Kidney (tissue), 14 donors: ENCODE data around the gene SCN5A. TPM values are rescaled to one million over a fixed set of nuclear protein-coding genes. Genes with fewer than 3 reads are reported as not detected.

Source experiments
- DNase-seq, 5 donors: peaks; one replicate each; pipeline ENCODE4 v3.0.0-alpha.2; 2013 to 2020
- FAIRE-seq: peaks from 2 replicates; lab custom pipeline; 2012; peaks lifted over from hg19 to GRCh38; lab: Jason Lieb, UNC
- H3K27ac ChIP-seq, 2 donors: one replicate each; pipeline ENCODE4 v1.7.0; 2013; ENCODE audit warnings: low read depth in 2 of 2, low read length in 2 of 2, inconsistent platforms in 1 of 2
- H3K27me3 ChIP-seq: one replicate; pipeline ENCODE4 v1.7.1; 2013; ENCODE audit warnings: low read length, inconsistent platforms; ENCODE audit not compliant: control insufficient read depth, insufficient read depth
- H3K36me3 ChIP-seq, 3 donors: one replicate each; pipeline versions ENCODE4 v1.7.0 to v1.7.1; 2013; ENCODE audit warnings: low read length in 3 of 3, control low read depth in 1 of 3, inconsistent platforms in 1 of 3; ENCODE audit not compliant: insufficient read depth in 3 of 3, control insufficient read depth in 2 of 3
- H3K4me1 ChIP-seq, 3 donors: one replicate each; pipeline versions ENCODE4 v1.7.0 to v1.7.1; 2013; ENCODE audit warnings: low read length in 3 of 3, inconsistent platforms in 1 of 3, low read depth in 1 of 3; ENCODE audit not compliant: control insufficient read depth in 2 of 3, insufficient read depth in 2 of 3
- H3K4me3 ChIP-seq, 3 donors: one replicate each; pipeline versions ENCODE4 v1.7.0 to v1.8.1; 2013; ENCODE audit warnings: low read length in 3 of 3, control low read depth in 1 of 3, inconsistent platforms in 1 of 3
- H3K9ac ChIP-seq, 3 donors: one replicate each; pipeline versions ENCODE4 v1.7.0 to v1.7.1; 2013; ENCODE audit warnings: low read length in 3 of 3, control low read depth in 1 of 3, inconsistent platforms in 1 of 3
- H3K9me3 ChIP-seq, 3 donors: one replicate each; pipeline versions ENCODE4 v1.7.0 to v1.7.1; 2013; ENCODE audit warnings: low read length in 3 of 3, control low read depth in 1 of 3, inconsistent platforms in 1 of 3; ENCODE audit not compliant: control insufficient read depth in 2 of 3, insufficient read depth in 1 of 3
- CTCF ChIP-seq: IDR thresholded peaks from 3 replicates; pipeline ENCODE4 v1.5.1; 2012; ENCODE audit warnings: mild to moderate bottlenecking, moderate library complexity, borderline replicate concordance; ENCODE audit not compliant: insufficient read depth; ENCODE audit errors: extremely low read depth
- intact Hi-C: fragments of 100-400 bp; cut with DNase I; formaldehyde crosslinking; loops from one replicate; pipeline ENCODE4 v1.11.1; 2022
- polyA plus RNA-seq: library from polyadenylated mRNA; stranded (reverse); fragments of 350-450 nt; fragmentation: Illumina TruSeq; extraction: RNeasy Lipid Tissue Mini Kit (QIAGEN cat#74804); gene quantifications from one replicate; pipeline ENCODE4 v1.2.3, GENCODE V29; 2014; ENCODE audit warnings: low read depth, low replicate concordance; ENCODE audit not compliant: insufficient read depth
- total RNA-seq: library from RNA; stranded (reverse); fragmentation: NEBNext Ultra II Directional; extraction: Animal tissue kit (Norgen Biotek cat#: 25700); gene quantifications from one replicate; pipeline ENCODE4 v1.2.1, GENCODE V29; 2021
- donor health status: control.
- donor health status: control.
- donor health status: control.
- donor health status: control.
- donor health status: control.
- donor health status: DM: yes; HTN: yes; CAD: no.
- donor health status: Normal renal cell carcinoma (clear cell type).

Gene SCN5A
- total and polyA plus RNA-seq, 2 donors from 2014 or later: 0.06 to 0.72 TPM

DNA sequence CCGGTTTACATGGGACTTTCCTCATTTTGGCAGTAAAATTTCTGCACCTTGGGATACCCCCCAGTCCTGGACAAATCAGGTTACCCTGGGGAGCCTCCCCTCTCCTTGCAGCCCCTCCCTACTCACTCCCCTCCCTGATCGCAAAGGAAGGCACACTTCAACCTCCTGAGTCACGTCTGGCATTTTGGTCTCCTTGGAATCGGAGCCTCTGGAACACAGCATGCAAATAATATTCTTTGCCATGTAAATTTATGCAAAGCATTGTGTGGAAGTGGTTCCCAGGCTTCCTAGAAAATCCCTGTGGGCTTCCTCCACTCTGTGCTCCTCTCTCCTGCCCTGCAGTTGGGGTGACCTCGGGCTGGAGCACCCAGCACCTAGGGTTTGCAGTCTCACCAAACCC lies 11.6 kb downstream of the SCN5A start:
- no peaks in the 10 kb centered on the region for H3K27me3 ChIP-seq
- H3K9me3 ChIP-seq: no peaks in the 10 kb centered on the region
- intact Hi-C loops: no loop called here
- H3K9ac ChIP-seq: no peak overlapping the region
- DNase-seq (peak in 1 of 5 donors; percentile 10), FAIRE-seq (no peak)
- no peak overlapping the region for H3K4me3 ChIP-seq
- H3K4me1 ChIP-seq: no peaks in the 10 kb centered on the region
- TF ChIP-seq CTCF: no peak
- H3K27ac ChIP-seq: no peak overlapping the region
- H3K36me3 ChIP-seq: no peaks in the 10 kb centered on the region

DNA sequence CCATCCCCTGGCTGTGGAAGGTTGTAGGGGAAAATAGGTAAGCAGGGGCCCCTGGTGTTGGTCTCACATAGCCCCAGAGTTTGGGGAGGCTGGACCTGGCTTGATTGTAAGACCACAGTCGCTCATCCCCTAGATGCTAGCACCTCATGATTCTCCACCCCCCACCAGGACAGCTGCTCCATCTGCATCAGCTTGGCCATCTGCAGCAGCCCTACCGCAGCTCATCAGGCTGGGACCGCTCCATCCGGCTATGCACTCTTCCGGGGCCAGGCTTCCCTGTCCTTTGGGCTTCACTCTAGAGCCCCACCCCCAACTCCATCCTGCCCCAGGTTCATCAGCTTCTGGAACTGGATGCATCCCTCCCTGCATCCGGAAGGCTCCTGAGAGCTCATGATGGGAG lies 12.6 kb downstream of the SCN5A start:
- DNase-seq (peak in 1 of 5 donors; percentile 53), FAIRE-seq (no peak)
- no peak overlapping the region for H3K27ac ChIP-seq
- H3K4me1 ChIP-seq: no peaks in the 10 kb centered on the region
- H3K4me3 ChIP-seq: no peak overlapping the region
- no peak for TF ChIP-seq CTCF
- intact Hi-C loops: no loop called here
- H3K27me3 ChIP-seq: no peaks in the 10 kb centered on the region
- no peak overlapping the region for H3K9ac ChIP-seq
- no peaks in the 10 kb centered on the region for H3K9me3 ChIP-seq
- no peaks in the 10 kb centered on the region for H3K36me3 ChIP-seq

GRCh38 chr3:38636464-38636863 lies 13.0 kb downstream of the SCN5A start:
- DNase-seq (peak in 4 of 5 donors; percentile 24 to 73 (median 42)), FAIRE-seq (no peak)
- H3K4me3 ChIP-seq: no peak overlapping the region
- H3K9me3 ChIP-seq: no peaks in the 10 kb centered on the region
- H3K27ac ChIP-seq: no peak overlapping the region
- no peak for TF ChIP-seq CTCF
- H3K27me3 ChIP-seq: no peaks in the 10 kb centered on the region
- no peaks in the 10 kb centered on the region for H3K4me1 ChIP-seq
- intact Hi-C loops: no loop called here
- no peaks in the 10 kb centered on the region for H3K36me3 ChIP-seq
- H3K9ac ChIP-seq: no peak overlapping the region

DNA sequence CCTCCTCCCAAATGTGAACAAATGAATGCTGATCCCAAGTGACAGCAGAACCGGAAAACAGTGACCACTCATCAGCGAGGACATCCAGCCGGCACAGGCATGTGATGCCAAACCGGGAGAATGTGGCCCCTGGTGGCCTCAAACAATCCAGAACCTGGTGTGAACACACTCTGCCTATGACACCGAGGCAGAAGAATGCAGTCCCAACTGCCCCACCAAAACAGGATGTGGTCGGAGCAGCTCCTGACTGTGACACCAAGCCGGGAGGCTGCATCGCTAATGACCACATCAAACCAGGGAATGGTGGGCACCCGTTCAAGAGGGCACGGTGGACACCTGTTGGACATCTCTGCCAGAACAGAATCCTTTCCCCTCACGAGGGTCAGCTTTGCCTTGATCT lies 15.4 kb downstream of the SCN5A start:
- Histone ChIP-seq H3K36me3 (no peaks in the 10 kb centered on the region), H3K27me3 (no peaks in the 10 kb centered on the region), H3K4me1 (no peaks in the 10 kb centered on the region), H3K9ac (no peak overlapping the region), H3K9me3 (no peaks in the 10 kb centered on the region), H3K4me3 (no peak overlapping the region), H3K27ac (no peak overlapping the region)
- DNase-seq (no peak), FAIRE-seq (no peak)
- intact Hi-C loops: no loop called here
- TF ChIP-seq CTCF: no peak
